Raji (cell line): ENCODE data around the gene KIF3A.
A peak's percentile ranks its signal among the peaks of the same experiment; 100 is the strongest.

Source experiments
- POLR2A ChIP-seq: IDR thresholded peaks from 2 replicates; pipeline ENCODE4 v1.6.1; 2011; ENCODE audit warnings: low read depth, low read length, control low read depth; ENCODE audit not compliant: insufficient read depth

Gene KIF3A

GRCh38 chr5:132725745-132726144 lies 11.6 kb downstream of the KIF3A start:
- no peak for TF ChIP-seq POLR2A

GRCh38 chr5:132718544-132719312 lies 18.6 kb downstream of the KIF3A start:
- no peak for TF ChIP-seq POLR2A

GRCh38 chr5:132714456-132715307 lies 22.7 kb downstream of the KIF3A start:
- TF ChIP-seq POLR2A: no peak

GRCh38 chr5:132708645-132709044 lies 28.7 kb downstream of the KIF3A start:
- no peak for TF ChIP-seq POLR2A

GRCh38 chr5:132704875-132705274 lies 32.5 kb downstream of the KIF3A start:
- TF ChIP-seq POLR2A: no peak

- TF ChIP-seq POLR2A: no peak
Measured at GRCh38 chr5:132695956-132696355, 41.4 kb downstream of the KIF3A start.

- TF ChIP-seq POLR2A: no peak
Measured at GRCh38 chr5:132692632-132692967, 44.7 kb downstream of the KIF3A start.

GRCh38 chr5:132690156-132690555 lies 47.2 kb downstream of the KIF3A start:
- no peak for TF ChIP-seq POLR2A

- no peak; the same call in 1 of the 2 replicates for TF ChIP-seq POLR2A
Measured at GRCh38 chr5:132689513-132689912, 47.8 kb downstream of the KIF3A start.

GRCh38 chr5:132688536-132689339 lies 48.6 kb downstream of the KIF3A start:
- peak; percentile 63 for TF ChIP-seq POLR2A

GRCh38 chr5:132687995-132688394 lies 49.4 kb downstream of the KIF3A start:
- TF ChIP-seq POLR2A: peak; percentile 58

GRCh38 chr5:132686193-132686592 lies 51.2 kb downstream of the KIF3A start:
- no peak for TF ChIP-seq POLR2A

GRCh38 chr5:132684922-132685720 lies 52.2 kb downstream of the KIF3A start:
- TF ChIP-seq POLR2A: no peak

- TF ChIP-seq POLR2A: no peak
Measured at GRCh38 chr5:132684491-132684890, 52.9 kb downstream of the KIF3A start.

- peak; percentile 54 for TF ChIP-seq POLR2A
Measured at GRCh38 chr5:132681983-132682382, 55.4 kb downstream of the KIF3A start.
